Tibial nerve (tissue), 3 donors: Measurements from ENCODE around the gene BCL7A.

Source experiments
- POLR2A ChIP-seq, 2 donors: fragments of 450-650 bp; IDR thresholded peaks; one replicate each; pipeline ENCODE4 v1.6.1; 2017; ENCODE audit warnings: antibody characterized with exemption in 2 of 2, mild to moderate bottlenecking in 2 of 2, moderate library complexity in 2 of 2
- TF ChIP-seq, protein P1 (sequence below), 5 experiments: fragments of 200-600 bp in 3 of 5; fragments of 450-650 bp in 2 of 5; sonication (generic) in 3 of 5; IDR thresholded peaks; one replicate each; pipeline ENCODE4 v1.5.1; 2016 to 2019; ENCODE audit warnings: antibody characterized with exemption in 5 of 5, mild to moderate bottlenecking in 3 of 5, moderate library complexity in 2 of 5

DNA sequence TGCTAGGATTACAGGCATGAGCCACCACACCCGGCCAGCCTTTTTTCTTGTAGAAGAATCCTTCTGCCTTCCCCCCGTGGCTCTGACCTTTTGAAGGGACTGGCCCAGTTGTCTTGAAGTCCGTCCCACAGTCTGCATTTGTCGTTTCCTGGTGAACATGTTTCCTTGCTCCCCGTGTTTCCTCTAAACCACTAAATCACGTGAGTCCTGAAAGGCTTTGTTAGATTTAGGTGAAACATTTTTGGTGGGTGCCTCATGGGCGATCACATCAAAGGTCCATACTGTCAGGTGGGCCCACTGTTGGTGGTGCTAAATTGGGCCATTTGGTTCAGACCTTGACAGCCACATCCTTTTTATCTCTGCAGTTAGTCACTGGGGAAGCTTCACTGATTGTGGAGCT is 83.2 kb downstream of the BCL7A start:
- TF ChIP-seq, protein P1, sequence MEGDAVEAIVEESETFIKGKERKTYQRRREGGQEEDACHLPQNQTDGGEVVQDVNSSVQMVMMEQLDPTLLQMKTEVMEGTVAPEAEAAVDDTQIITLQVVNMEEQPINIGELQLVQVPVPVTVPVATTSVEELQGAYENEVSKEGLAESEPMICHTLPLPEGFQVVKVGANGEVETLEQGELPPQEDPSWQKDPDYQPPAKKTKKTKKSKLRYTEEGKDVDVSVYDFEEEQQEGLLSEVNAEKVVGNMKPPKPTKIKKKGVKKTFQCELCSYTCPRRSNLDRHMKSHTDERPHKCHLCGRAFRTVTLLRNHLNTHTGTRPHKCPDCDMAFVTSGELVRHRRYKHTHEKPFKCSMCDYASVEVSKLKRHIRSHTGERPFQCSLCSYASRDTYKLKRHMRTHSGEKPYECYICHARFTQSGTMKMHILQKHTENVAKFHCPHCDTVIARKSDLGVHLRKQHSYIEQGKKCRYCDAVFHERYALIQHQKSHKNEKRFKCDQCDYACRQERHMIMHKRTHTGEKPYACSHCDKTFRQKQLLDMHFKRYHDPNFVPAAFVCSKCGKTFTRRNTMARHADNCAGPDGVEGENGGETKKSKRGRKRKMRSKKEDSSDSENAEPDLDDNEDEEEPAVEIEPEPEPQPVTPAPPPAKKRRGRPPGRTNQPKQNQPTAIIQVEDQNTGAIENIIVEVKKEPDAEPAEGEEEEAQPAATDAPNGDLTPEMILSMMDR (IDR thresholded peaks at IDR 0.05) = no peak
- no peak for TF ChIP-seq POLR2A (IDR thresholded peaks at IDR 0.05)
